NB4 (cell line): ENCODE measurements around the gene DEFB131A.
"Not testable (repeated sequence)": the region's sequence is repeated elsewhere in the genome, so short reads cannot be mapped to it uniquely, and the experiment has no call there.

ENCODE experiments used
- MYC ChIP-seq: IDR thresholded peaks from 2 replicates; pipeline ENCODE4 v1.6.1; 2011; ENCODE audit warnings: low read depth, low read length
- POLR2A ChIP-seq: IDR thresholded peaks from 2 replicates; pipeline ENCODE4 v1.6.1; 2011; ENCODE audit warnings: mild to moderate bottlenecking; ENCODE audit not compliant: insufficient read length; ENCODE audit errors: extremely low read depth
- TF ChIP-seq, protein P1 (sequence below): IDR thresholded peaks from one replicate; pipeline ENCODE4 v1.5.1; 2012; ENCODE audit warnings: low read depth, low read length
- TF ChIP-seq, protein P2 (sequence below): IDR thresholded peaks from 2 replicates; pipeline ENCODE4 v1.6.1; 2011; ENCODE audit warnings: low read depth, low read length

DNA sequence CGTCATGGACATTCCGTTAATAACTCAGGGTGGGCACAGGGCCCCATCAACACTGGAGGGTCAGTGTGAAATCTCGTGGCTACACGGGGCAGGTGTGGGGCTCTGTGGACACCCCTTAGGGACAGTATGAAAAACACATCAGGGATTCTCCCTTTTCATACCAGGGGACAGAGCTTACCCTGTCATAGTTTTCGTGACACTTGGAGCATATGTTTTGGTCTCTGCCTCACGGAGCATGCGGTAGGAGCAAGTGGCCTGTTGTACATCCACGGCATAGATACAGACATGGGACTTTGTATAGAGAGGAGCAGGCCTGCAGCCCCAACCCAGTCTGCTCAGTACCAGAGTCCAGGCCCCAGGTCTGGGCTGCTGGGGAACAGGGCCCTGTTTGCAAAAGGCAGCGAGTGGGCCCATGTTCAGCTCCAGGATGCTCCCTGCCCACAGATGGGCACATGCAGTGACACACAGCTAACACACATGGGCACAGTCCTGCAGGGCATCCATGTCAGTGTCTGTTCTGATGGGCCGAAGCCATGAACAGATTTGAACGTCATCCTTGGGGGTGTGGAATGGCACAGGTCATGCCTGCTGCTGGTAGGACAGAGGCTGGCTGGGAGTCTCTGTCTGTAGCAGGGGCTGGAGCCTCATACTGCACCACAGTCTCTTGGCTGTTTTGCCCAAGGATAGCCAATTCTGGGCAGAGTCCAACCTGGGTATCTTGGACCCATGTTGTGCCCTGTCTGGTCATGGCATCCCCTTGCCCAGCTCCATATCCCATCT is 50.2 kb downstream of the DEFB131A start:
- not testable (repeated sequence) for TF ChIP-seq POLR2A, MYC
- TF ChIP-seq, protein P1, sequence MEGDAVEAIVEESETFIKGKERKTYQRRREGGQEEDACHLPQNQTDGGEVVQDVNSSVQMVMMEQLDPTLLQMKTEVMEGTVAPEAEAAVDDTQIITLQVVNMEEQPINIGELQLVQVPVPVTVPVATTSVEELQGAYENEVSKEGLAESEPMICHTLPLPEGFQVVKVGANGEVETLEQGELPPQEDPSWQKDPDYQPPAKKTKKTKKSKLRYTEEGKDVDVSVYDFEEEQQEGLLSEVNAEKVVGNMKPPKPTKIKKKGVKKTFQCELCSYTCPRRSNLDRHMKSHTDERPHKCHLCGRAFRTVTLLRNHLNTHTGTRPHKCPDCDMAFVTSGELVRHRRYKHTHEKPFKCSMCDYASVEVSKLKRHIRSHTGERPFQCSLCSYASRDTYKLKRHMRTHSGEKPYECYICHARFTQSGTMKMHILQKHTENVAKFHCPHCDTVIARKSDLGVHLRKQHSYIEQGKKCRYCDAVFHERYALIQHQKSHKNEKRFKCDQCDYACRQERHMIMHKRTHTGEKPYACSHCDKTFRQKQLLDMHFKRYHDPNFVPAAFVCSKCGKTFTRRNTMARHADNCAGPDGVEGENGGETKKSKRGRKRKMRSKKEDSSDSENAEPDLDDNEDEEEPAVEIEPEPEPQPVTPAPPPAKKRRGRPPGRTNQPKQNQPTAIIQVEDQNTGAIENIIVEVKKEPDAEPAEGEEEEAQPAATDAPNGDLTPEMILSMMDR = not testable (repeated sequence)
- TF ChIP-seq, protein P2, sequence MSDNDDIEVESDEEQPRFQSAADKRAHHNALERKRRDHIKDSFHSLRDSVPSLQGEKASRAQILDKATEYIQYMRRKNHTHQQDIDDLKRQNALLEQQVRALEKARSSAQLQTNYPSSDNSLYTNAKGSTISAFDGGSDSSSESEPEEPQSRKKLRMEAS = not testable (repeated sequence)
